Activated T-helper 17 cell treated with anti-CD3 and anti-CD28 coated beads, Interleukin-2, amount 50 U/mL, for 72 hours (primary cell): ENCODE measurements around the gene GPRC5C. TPM values are rescaled to one million over a fixed set of nuclear protein-coding genes. Genes with fewer than 3 reads are reported as not detected.
"Not testable (repeated sequence)": the region's sequence is repeated elsewhere in the genome, so short reads cannot be mapped to it uniquely, and the experiment has no call there.

Experiments used
- ATAC-seq: fragments of 150-1000 bp; cut with Tn5 transposase; replicated peaks from 2 replicates; pipeline ENCODE4 v1.10.0; 2021; ENCODE audit warnings: mild to moderate bottlenecking, moderate library complexity
- H3K27ac Mint-ChIP-seq: one replicate; pipeline ENCODE4 v1.8.0; 2022; ENCODE audit warnings: mixed read lengths
- H3K27me3 Mint-ChIP-seq: one replicate; pipeline ENCODE4 v1.8.0; 2022; ENCODE audit warnings: mixed read lengths
- H3K36me3 Mint-ChIP-seq: one replicate; pipeline ENCODE4 v1.8.0; 2022; ENCODE audit warnings: low read depth, mild to moderate bottlenecking, mixed read lengths
- H3K4me1 Mint-ChIP-seq: one replicate; pipeline ENCODE4 v1.8.0; 2022; ENCODE audit warnings: mixed read lengths
- H3K4me3 Mint-ChIP-seq: one replicate; pipeline ENCODE4 v1.8.0; 2022; ENCODE audit warnings: mild to moderate bottlenecking, mixed read lengths
- H3K9me3 Mint-ChIP-seq: one replicate; pipeline ENCODE4 v1.8.0; 2022; ENCODE audit warnings: mixed read lengths
- total RNA-seq, 2 donors: library from RNA; stranded (reverse); gene quantifications; one replicate each; pipeline ENCODE4 v1.2.3, GENCODE V29; 2022

GPRC5C gene
- total RNA-seq, 2 donors from 2014 or later: 5.0 TPM; not detected in 1

DNA sequence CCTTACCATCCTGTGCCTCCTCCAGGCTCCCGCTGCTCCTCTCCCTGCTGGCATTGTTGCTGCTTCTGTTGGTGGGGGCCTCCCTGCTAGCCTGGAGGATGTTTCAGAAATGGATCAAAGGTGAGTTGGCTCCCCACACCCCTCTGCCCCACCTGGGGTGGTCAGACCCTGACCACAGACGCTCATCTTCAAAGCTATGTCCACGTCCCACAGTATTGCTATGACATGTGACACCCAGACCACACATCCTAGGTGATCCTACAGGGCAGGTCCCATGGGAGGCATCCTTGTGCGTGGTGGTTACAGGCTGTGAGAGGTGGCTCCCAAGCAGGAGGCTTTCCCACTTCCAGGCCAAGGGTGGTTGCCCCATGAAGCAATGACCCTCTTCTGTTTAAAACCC is 45.5 kb downstream of the GPRC5C start:
- Mint-ChIP-seq H3K36me3 (peaks cover 30% of the 10 kb centered on the region), H3K4me1 (peaks cover 29% of the 10 kb centered on the region), H3K4me3 (peak overlapping the region; percentile 54), H3K27ac (no peak overlapping the region), H3K27me3 (no peaks in the 10 kb centered on the region), H3K9me3 (no peaks in the 10 kb centered on the region)
- ATAC-seq: no peak

GRCh38 chr17:74478420-74479100 is 46.7 kb downstream of the GPRC5C start:
- peaks cover 27% of the 10 kb centered on the region for H3K4me1 Mint-ChIP-seq
- peak overlapping the region; percentile 54 for H3K4me3 Mint-ChIP-seq
- no peaks in the 10 kb centered on the region for H3K27me3 Mint-ChIP-seq
- peak; percentile 92 for ATAC-seq
- peaks cover 28% of the 10 kb centered on the region for H3K36me3 Mint-ChIP-seq
- H3K9me3 Mint-ChIP-seq: no peaks in the 10 kb centered on the region
- H3K27ac Mint-ChIP-seq: peak overlapping the region; percentile 73

- H3K27me3 Mint-ChIP-seq: no peaks in the 10 kb centered on the region
- H3K9me3 Mint-ChIP-seq: no peaks in the 10 kb centered on the region
- peaks cover 18% of the 10 kb centered on the region for H3K4me1 Mint-ChIP-seq
- peaks cover 18% of the 10 kb centered on the region for H3K36me3 Mint-ChIP-seq
- peak overlapping the region; percentile 73 for H3K27ac Mint-ChIP-seq
- H3K4me3 Mint-ChIP-seq: peak overlapping the region; percentile 54
- ATAC-seq: no peak
These were observed 48.4 kb downstream of the GPRC5C start for GRCh38 chr17:74480290-74480689.

DNA sequence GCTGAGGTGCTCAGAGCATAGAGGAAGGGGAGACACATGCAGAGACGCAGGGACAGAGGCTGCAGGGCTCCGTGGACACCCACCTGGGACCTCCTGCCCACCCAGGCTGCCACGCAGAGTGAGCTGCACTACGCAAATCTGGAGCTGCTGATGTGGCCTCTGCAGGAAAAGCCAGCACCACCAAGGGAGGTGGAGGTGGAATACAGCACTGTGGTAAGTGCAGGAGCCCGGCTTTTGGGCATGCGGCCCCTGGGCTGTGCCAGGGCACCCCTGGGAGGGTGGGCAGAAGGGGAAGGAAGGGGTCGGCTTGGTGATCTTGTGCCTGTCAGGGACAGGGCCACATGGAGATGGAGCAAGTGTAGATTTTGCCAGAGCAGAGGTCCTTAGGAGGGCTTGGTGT is 49.7 kb downstream of the GPRC5C start:
- H3K4me1 Mint-ChIP-seq: peaks cover 18% of the 10 kb centered on the region
- H3K9me3 Mint-ChIP-seq: no peaks in the 10 kb centered on the region
- no peaks in the 10 kb centered on the region for H3K27me3 Mint-ChIP-seq
- H3K36me3 Mint-ChIP-seq: peaks cover 18% of the 10 kb centered on the region
- no peak overlapping the region for H3K4me3 Mint-ChIP-seq
- ATAC-seq: no peak
- peak overlapping the region; percentile 74 for H3K27ac Mint-ChIP-seq

- no peak for ATAC-seq
- H3K27ac Mint-ChIP-seq: no peak overlapping the region
- H3K36me3 Mint-ChIP-seq: peaks cover 11% of the 10 kb centered on the region
- H3K9me3 Mint-ChIP-seq: no peaks in the 10 kb centered on the region
- H3K4me3 Mint-ChIP-seq: no peak overlapping the region
- peaks cover 9% of the 10 kb centered on the region for H3K4me1 Mint-ChIP-seq
- H3K27me3 Mint-ChIP-seq: no peaks in the 10 kb centered on the region
These were observed 52.2 kb downstream of the GPRC5C start for GRCh38 chr17:74484066-74484465.

DNA sequence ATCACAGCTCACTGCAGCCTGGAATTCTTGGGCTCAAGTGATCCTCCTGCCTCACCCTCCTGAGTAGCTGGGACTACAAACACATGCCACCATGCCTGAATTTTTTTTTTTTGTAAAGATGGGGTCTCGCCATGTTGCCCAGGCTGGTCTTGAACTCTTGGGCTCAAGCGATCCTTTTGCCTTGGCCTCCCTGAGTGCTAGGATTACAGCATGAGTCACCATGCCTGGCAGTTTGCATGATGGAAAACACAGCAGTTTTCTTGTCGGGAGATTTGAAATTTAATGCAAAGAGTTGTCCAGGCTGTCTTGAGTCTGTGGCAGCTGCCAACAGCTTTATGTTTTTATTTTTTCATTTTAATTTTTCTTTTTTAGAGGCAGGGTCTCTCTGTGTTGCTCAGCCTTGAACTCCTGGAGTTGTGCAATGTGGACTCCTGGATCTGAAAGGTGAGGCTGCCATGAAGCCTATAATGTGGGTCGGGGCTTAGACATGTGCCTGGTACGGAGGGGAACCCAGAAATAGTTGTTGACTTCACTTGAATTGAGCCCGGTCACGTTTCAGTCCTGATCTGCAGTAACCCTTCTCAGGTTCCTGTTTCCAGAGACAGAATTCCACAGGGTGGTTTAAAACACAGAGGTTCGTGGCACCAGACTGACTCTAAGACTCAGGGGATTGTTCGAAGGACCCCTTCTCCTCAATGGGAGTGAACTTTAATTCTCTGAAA is 53.3 kb downstream of the GPRC5C start:
- Mint-ChIP-seq H3K9me3 (no peaks in the 10 kb centered on the region), H3K4me3 (no peak overlapping the region), H3K27me3 (no peaks in the 10 kb centered on the region), H3K4me1 (peaks cover 4% of the 10 kb centered on the region), H3K27ac (no peak overlapping the region), H3K36me3 (peaks cover 6% of the 10 kb centered on the region)
- no peak for ATAC-seq

- H3K36me3 Mint-ChIP-seq: peaks cover 4% of the 10 kb centered on the region
- no peak overlapping the region for H3K27ac Mint-ChIP-seq
- peaks cover 4% of the 10 kb centered on the region for H3K4me1 Mint-ChIP-seq
- H3K4me3 Mint-ChIP-seq: no peak overlapping the region
- H3K27me3 Mint-ChIP-seq: no peaks in the 10 kb centered on the region
- H3K9me3 Mint-ChIP-seq: no peaks in the 10 kb centered on the region
- ATAC-seq: no peak
These were observed 54.0 kb downstream of the GPRC5C start for GRCh38 chr17:74485841-74486240.

- not testable (repeated sequence) for H3K9me3 Mint-ChIP-seq, H3K27ac Mint-ChIP-seq
These were observed 56.4 kb downstream of the GPRC5C start for GRCh38 chr17:74488276-74488675.

DNA sequence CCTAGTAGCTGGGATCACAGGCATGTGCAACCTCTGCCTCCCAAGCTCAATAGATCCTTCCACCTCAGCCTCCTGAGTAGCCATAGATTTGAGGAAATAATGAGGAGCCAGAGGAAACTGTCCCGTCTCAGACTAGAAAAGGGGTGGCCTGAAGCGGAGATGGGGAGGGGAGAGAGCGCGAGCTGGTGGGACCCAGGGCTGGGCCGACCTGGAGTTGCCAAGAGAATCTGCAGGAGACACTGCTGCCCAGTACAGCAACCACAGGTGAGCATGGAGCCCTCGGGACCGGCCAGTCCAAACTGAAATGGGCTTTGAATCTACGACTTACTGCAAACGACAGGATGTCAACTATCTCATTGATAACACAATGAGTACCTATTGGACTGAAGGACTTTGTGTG is 58.8 kb downstream of the GPRC5C start:
- H3K27ac Mint-ChIP-seq: no peak overlapping the region
- no peaks in the 10 kb centered on the region for H3K27me3 Mint-ChIP-seq
- ATAC-seq: no peak
- H3K9me3 Mint-ChIP-seq: no peaks in the 10 kb centered on the region
- H3K36me3 Mint-ChIP-seq: no peaks in the 10 kb centered on the region
- H3K4me1 Mint-ChIP-seq: peaks cover 4% of the 10 kb centered on the region
- H3K4me3 Mint-ChIP-seq: no peak overlapping the region

More at GRCh38 chr17:74488276-74488675, 56.4 kb downstream of the GPRC5C start:
- H3K4me3 Mint-ChIP-seq, H3K36me3 Mint-ChIP-seq, ATAC-seq, H3K4me1 Mint-ChIP-seq, H3K27me3 Mint-ChIP-seq: not testable (repeated sequence)

DNA sequence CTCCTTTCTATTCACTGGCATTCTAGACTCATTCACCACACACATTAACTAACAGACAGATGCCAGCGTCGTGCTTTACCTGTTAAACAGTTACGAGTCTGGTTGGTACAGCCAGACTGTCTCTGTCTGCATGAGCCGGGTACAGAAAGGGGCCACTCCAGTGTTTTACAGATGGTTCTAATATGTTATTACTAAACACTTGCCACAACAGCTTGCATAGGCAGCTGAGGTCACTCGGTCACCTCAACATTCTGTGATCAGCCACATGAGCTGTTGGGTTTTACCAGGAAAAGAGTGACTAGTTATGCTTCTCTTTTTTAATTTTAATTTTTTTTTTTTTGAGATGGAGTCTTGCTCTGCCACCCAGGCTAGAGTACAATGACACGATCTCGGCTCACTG is 59.7 kb downstream of the GPRC5C start:
- Mint-ChIP-seq H3K9me3 (no peaks in the 10 kb centered on the region), H3K27ac (no peak overlapping the region), H3K4me3 (no peak overlapping the region), H3K36me3 (no peaks in the 10 kb centered on the region), H3K27me3 (no peaks in the 10 kb centered on the region), H3K4me1 (peaks cover 4% of the 10 kb centered on the region)
- ATAC-seq: no peak

DNA sequence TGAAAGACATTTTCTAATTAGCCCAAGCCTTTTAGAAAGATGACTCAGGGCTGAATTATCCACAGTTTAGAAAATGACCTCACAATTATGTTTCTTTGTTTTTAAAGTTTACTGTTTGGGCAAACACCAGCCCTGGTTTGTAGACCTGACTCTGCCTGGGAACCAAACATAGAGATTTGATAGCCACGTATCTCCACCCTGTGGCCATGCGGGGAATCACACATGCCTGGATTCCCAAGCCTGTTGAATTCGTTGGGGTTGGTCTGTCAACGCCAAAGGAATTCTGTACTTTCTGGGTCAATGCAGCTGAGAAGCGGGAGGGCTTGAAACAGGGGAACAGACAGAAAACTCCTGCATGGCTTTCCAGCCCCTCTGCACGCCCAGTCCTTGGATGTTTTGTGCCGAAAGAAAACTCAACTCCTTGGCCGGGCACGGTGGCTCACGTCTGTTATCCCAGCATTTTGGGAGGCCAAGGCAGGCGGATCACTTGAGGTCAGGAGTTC is 61.5 kb downstream of the GPRC5C start:
- peaks cover 4% of the 10 kb centered on the region for H3K4me1 Mint-ChIP-seq
- H3K27ac Mint-ChIP-seq: no peak overlapping the region
- no peaks in the 10 kb centered on the region for H3K36me3 Mint-ChIP-seq
- no peak overlapping the region for H3K4me3 Mint-ChIP-seq
- H3K27me3 Mint-ChIP-seq: no peaks in the 10 kb centered on the region
- ATAC-seq: peak; percentile 63
- no peaks in the 10 kb centered on the region for H3K9me3 Mint-ChIP-seq

Other genes starting within 250 kb of the GPRC5C start
- 1,000 to 10,000 TPM; 1,259 to 1,366 TPM for gene RPL38, start 228.4 kb upstream of the GPRC5C start, total RNA-seq
- 10 to 100 TPM in 1 of 2 donors, 1 to 10 TPM in 1; 2.6 to 13.9 TPM for gene TTYH2, start 218.5 kb upstream of the GPRC5C start, total RNA-seq
- 1 to 10 TPM in 1 of 2 donors, under 1 TPM in 1; 0.19 to 1.6 TPM for gene DNAI2, start 157.9 kb upstream of the GPRC5C start, total RNA-seq
- gene KIF19, start 105.9 kb upstream of the GPRC5C start, total RNA-seq: under 1 TPM; 0.11 to 0.53 TPM
- gene BTBD17, start 70.2 kb upstream of the GPRC5C start, total RNA-seq: not detected
- not detected for gene GPR142, start 64.6 kb upstream of the GPRC5C start, total RNA-seq
- 10 to 100 TPM in 1 of 2 donors, 1 to 10 TPM in 1; 3.0 to 29.1 TPM for gene CD300A, start 34.5 kb downstream of the GPRC5C start, total RNA-seq
- not detected for gene CD300LB, start 99.4 kb downstream of the GPRC5C start, total RNA-seq
- gene CD300C, start 114.0 kb downstream of the GPRC5C start, total RNA-seq: under 1 TPM in 1 of 2 donors, not detected in 1; 0.28 TPM
- not detected for gene CD300H, start 135.4 kb downstream of the GPRC5C start, total RNA-seq
- not detected for gene CD300LD, start 160.2 kb downstream of the GPRC5C start, total RNA-seq
- gene CD300E, start 191.7 kb downstream of the GPRC5C start, total RNA-seq: not detected